Midbrain (tissue), 1 donor: ENCODE measurements around the gene CFLAR.
"Not testable (repeated sequence)": the region's sequence is repeated elsewhere in the genome, so short reads cannot be mapped to it uniquely, and the experiment has no call there.

Source experiments
- DNase-seq: peaks from one replicate; lab custom pipeline; 2025; lab: John Stamatoyannopoulos, UW

CFLAR gene

DNA sequence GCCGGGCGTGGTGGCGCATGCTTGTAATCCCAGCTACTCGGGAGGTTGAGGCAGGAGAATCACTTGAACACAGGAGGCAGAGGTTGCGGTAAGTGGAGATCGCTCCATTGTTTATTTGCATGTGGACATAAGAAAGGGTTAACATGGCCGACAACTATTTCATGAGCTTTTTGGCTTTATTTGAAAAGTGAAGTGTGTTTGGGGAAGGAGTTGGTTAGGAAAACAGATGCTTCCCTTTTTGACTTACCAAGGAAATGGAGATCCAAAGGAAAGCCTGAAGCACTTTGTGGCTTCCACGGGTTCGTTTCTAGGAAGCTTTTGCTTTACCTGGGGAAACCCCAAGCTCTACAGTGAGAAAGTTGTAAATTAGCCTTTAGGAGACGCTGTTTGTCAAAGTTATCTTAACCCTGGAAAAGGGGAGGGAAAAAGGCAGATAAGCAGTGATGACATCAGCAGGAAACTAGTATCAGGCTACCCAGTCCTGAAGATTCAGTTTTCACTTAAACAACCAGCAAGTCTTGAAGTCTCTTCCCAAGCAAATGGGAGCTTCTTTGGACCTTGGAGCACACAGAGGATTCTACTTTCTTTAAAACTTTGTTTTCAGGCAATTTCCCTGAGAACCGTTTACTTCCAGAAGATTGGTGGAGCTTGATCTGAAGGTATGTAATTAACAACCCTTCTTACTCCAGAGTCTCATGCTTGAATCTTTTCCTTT lies 66.8 kb downstream of the CFLAR start, which contains the start of gene CASP10:
Gene CASP10 (plus strand): TSS at position 492 of the 715 bp plus-strand sequence. CDS start 2,637 bp downstream, outside the sequence.
- DNase-seq, result no peak

GRCh38 chr2:201183365-201183727 lies 67.4 kb downstream of the CFLAR start:
- no peak for DNase-seq

GRCh38 chr2:201183835-201184234 lies 67.9 kb downstream of the CFLAR start:
- not testable (repeated sequence) for DNase-seq

- not testable (repeated sequence) for DNase-seq
These were observed 68.3 kb downstream of the CFLAR start for GRCh38 chr2:201184248-201184647.

GRCh38 chr2:201185863-201186262 lies 69.9 kb downstream of the CFLAR start:
- DNase-seq, result no peak

- no peak for DNase-seq
These were observed 71.0 kb downstream of the CFLAR start for GRCh38 chr2:201186982-201187381.

DNA sequence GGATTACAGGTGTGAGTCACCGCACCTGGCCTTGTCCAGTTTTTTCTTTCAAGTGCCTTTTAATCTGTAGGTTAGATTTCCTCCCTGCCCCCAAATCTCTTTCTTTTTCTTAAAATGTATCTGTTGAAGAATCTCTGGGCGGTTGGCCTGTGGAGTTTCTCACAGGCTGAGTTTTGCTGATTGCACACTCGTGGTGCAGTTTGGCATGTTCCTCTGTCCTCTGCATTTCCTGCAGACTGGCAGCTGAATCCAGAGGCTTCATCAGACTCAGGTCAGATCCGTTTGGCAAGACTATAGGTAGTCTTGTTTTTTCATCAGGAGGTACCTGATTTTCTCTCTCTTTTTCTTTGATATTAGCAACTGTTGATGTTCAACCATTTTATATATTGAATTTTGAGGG lies 72.5 kb downstream of the CFLAR start:
- no peak for DNase-seq

DNA sequence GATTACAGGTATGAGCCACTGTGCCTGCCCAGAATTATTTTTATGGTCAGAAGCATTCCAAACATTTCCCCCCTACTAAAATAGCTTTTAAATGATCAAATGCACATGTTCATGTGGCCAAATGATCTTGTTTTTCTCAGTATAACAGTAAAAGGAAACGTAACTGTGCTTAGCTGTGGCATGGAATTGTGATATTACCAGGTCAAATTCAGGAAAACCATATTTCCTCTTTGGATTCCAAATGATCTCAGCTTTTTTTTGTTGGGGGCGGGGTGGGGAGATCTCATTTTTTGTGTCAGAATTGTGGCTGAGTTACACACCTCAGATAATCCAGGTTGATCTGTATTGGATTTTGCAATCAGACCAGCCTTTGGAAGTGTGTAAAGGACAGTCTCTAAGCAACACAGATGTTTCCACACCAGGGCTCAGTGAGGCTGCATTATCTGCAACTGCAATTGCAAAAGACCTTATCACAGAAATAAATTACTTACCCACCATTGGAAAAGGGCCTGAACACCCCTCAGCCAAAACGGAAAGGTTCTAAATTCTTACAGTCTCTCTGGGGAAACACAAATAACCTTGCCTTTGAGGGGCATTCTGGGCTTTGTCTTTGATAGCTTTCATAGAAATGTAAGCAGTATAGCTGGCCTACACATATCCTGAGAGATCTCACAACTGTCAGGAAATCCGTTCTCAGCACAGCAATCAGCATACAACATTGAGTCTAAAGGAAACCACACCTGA lies 75.3 kb downstream of the CFLAR start:
- DNase-seq, result no peak

GRCh38 chr2:201194097-201194496 lies 78.1 kb downstream of the CFLAR start:
- DNase-seq, result no peak

GRCh38 chr2:201195331-201195730 lies 79.4 kb downstream of the CFLAR start:
- DNase-seq, result no peak

- DNase-seq, result no peak
These were observed 80.0 kb downstream of the CFLAR start for GRCh38 chr2:201196003-201196402.

DNA sequence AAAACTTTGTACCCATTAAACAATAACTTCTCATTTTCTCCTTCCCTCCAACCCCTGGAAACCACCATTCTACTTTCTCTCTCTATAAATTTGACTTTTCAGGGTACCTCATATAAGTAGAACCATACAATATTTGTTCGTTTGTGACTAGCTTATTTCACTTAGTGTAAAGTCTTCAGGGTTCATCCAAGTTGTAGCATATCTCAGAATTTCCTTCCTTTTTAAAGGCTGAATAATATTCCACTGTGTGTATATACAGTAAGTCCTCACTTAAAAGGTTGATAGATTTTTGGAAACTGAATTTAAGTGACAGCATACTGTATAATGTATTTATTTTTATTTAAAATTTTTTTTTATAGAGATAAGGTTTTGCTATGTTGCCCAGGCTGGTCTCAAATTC lies 80.8 kb downstream of the CFLAR start:
- no peak for DNase-seq

DNA sequence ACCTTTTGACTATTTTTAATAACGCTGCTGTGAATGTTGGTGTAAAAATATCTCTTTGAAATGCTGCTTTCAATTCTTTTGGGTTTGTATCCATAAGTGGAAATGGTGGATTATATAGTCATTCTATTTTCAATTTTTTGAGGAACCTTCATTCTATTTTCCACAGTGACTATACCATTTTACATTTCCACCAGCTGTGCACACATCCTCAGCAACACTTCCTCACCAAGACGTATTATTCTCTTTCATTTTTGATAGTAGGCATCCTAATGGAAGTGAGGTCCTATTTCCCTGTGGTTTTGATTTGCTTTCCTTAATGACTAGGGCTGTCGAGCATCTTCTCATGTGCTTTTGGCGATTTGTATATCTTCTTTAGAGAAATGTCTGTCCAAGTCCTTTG lies 81.8 kb downstream of the CFLAR start:
- no peak for DNase-seq

GRCh38 chr2:201199847-201200246 lies 83.9 kb downstream of the CFLAR start:
- no peak for DNase-seq

DNA sequence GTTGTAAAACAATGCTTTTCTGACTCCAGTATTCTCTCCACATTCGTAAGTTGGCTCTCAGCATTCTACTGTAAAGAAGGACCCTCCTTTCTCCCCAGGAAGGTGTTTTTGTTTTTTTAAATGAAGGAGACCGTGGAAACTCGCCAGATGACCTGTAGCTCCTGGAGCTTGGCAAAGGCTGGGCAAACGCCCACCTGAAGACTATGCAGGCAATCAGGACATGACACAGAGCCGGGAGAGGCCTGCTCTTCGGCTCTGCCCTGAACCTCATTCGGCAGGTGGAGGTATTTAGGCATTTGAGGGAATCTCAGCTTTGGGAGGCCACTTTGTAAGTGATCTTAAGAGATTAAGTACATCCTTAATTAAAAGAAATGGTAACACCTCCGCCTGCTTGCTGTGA lies 84.4 kb downstream of the CFLAR start:
- DNase-seq, result no peak

DNA sequence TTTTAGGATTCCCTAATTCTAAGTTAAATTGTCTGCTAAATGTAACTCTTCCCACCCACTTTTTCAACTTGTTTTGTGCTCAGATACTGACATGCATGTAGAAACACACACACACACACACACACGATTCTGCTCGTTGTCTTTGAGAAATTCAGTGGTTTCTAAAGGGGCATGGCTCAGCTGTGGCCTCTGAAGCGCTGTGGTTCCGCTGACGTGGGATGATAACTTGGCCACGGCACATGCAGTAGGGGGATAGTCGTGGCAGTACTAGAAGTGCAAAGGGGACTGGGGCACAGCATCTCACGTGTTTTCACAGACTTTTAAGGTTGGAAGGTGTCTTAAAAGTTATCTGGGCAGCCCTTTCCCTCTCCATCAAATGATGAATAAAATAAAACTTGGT lies 85.4 kb downstream of the CFLAR start:
- DNase-seq, result no peak

- no peak for DNase-seq
These were observed 88.1 kb downstream of the CFLAR start for GRCh38 chr2:201203916-201204654.

DNA sequence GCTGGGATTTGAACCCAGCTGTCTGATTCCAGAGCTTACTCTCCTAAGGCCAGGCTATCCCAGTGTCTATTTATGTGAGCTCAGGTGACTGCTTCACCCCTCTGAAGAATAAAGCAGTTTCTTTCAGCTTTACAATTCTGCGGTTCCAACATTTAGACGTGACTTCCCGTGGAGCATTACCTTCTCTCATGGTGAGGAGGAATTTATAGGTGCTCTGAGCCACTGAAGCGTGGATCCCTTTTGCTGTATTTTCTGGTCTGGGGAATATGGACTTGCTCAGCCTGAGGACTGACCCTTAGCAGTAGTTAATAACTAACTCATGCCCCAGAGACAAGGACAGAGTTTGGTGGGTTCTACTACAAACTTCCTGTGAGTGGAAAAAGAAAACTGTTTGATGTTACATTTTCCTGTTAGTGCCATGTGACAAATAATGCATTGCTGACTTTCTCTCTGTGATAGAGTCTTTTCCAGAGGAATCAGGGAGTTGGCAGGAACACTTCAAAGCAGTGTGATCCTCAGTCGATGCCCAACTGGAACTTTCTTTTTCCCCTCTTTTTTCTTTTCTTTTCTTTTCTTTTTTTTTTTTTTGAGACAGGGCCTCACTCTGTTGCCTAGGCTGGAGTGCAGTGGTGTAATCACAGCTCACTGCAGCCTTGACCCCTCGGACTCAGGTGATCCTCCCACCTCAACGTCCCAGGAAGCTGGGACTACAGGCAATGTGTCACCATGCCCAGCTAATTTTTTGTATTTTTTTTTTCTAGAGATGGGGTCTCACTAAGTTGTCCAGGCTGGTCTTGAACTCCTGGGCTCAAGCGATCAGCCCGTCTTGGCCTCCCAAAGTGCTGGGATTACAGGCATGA lies 88.9 kb downstream of the CFLAR start:
- DNase-seq, result no peak

DNA sequence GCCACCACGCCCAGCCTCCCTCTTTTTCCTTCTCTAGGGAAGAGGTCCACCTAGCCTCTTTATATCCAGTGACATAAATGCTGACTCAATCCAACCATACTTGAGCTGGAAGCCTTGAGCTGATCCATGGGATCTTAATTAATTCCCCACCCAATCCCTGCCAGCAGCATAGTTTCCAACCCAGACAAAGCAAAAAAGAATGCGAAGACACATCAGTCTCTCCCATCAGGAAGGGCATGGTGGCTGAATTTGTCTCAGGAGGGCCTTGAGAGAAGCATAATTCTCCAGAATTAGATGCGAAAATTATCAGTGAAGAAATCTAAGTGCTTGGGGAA lies 89.5 kb downstream of the CFLAR start:
- no peak for DNase-seq

- no peak for DNase-seq
These were observed 92.7 kb downstream of the CFLAR start for GRCh38 chr2:201208563-201209252.

DNA sequence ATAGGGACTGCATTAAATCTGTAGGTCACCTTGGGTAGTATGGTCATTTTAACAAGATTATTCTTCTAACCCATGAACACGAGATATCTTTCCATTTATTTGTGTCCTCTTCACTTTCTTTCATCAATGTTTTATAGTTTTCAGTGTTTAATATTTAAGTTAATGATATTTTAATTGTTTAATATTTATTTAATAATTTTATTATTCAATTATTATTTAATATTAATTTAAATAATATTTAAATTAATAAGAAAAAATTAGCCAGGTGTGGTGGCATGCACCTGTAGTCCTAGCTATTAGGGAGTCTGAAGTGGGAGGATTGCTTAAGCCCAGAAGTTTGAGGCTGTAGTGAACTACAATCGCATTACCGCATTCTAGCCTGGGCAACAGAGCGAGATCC lies 100.0 kb downstream of the CFLAR start:
- DNase-seq, result no peak
